Fibroblast of mammary gland (primary cell): ENCODE data around the gene MYBL2.

Source experiments
- DNase-seq: peaks from one replicate; pipeline ENCODE4 v3.0.0-alpha.2; 2010; ENCODE audit warnings: low read depth
- H3K4me3 ChIP-seq: 2 replicates; pipeline ENCODE4 v1.5.1; 2011; ENCODE audit warnings: low read depth, mild to moderate bottlenecking, low read length, moderate library complexity; ENCODE audit not compliant: control insufficient read depth
- CTCF ChIP-seq: conservative IDR thresholded peaks from 2 replicates; pipeline ENCODE4 v1.5.1; 2011; ENCODE audit warnings: low read depth, low read length, inconsistent platforms; ENCODE audit not compliant: control insufficient read depth, insufficient read depth

MYBL2 gene

GRCh38 chr20:43749734-43750294, 82.9 kb downstream of the MYBL2 start:
- TF ChIP-seq CTCF: peak; percentile 76
- DNase-seq: peak; percentile 49
- no peak overlapping the region for H3K4me3 ChIP-seq

GRCh38 chr20:43750774-43751166, 83.9 kb downstream of the MYBL2 start:
- no peak for TF ChIP-seq CTCF
- no peak for DNase-seq
- no peak overlapping the region for H3K4me3 ChIP-seq

GRCh38 chr20:43751167-43752050, 84.5 kb downstream of the MYBL2 start:
- H3K4me3 ChIP-seq: no peak overlapping the region
- peak; percentile 94 for DNase-seq
- no peak for TF ChIP-seq CTCF

- H3K4me3 ChIP-seq: no peak overlapping the region
Measured at GRCh38 chr20:43752051-43752360, 85.1 kb downstream of the MYBL2 start.

GRCh38 chr20:43752561-43753301, 85.8 kb downstream of the MYBL2 start:
- DNase-seq: peak; percentile 90
- no peak overlapping the region for H3K4me3 ChIP-seq
- TF ChIP-seq CTCF: no peak

More at GRCh38 chr20:43752051-43752360, 85.1 kb downstream of the MYBL2 start:
- no peak for TF ChIP-seq CTCF
- DNase-seq: no peak

GRCh38 chr20:43755390-43755789, 88.5 kb downstream of the MYBL2 start:
- no peak overlapping the region for H3K4me3 ChIP-seq
- peak; percentile 82 for DNase-seq
- no peak for TF ChIP-seq CTCF
